CD14-positive monocyte (primary cell): Measurements from ENCODE around the gene VTI1B. TPM values are rescaled to one million over a fixed set of nuclear protein-coding genes. Genes with fewer than 3 reads are reported as not detected.

Source experiments
- DNase-seq, 3 donors: peaks; one replicate each; pipeline ENCODE4 v3.0.0-alpha.2; 2011 to 2022
- H2AFZ ChIP-seq: 2 replicates; pipeline ENCODE4 v1.6.0; 2012; ENCODE audit warnings: mild to moderate bottlenecking, low read depth, low read length, inconsistent platforms; ENCODE audit not compliant: insufficient read depth, poor library complexity, severe bottlenecking
- H3K27ac ChIP-seq, 2 donors: 1 replicate in 1 of 2; 2 replicates in 1 of 2; pipeline ENCODE4 v1.5.1; 2012 to 2013; ENCODE audit warnings: low read length in 2 of 2, control low read depth in 1 of 2, inconsistent platforms in 1 of 2, low read depth in 1 of 2, mild to moderate bottlenecking in 1 of 2
- H3K27me3 ChIP-seq, 2 donors: one replicate each; pipeline versions ENCODE4 v1.6.0 to v1.6.1; 2011 to 2013; ENCODE audit warnings: low read length in 2 of 2; ENCODE audit not compliant: control insufficient read depth in 2 of 2, insufficient read depth in 2 of 2
- H3K36me3 ChIP-seq, 2 donors: replicated peaks in 1 of 2; 1 replicate in 1 of 2; 2 replicates in 1 of 2; pipeline versions ENCODE4 v1.5.1 to v1.6.1; 2012 to 2013; ENCODE audit warnings: low read length in 2 of 2, control low read depth in 1 of 2, inconsistent platforms in 1 of 2, mild to moderate bottlenecking in 1 of 2; ENCODE audit not compliant: insufficient read depth in 2 of 2, control insufficient read depth in 1 of 2
- H3K4me1 ChIP-seq, 2 donors: 1 replicate in 1 of 2; 2 replicates in 1 of 2; pipeline versions ENCODE4 v1.5.1 to v1.6.1; 2012 to 2013; ENCODE audit warnings: low read length in 2 of 2, control low read depth in 1 of 2, inconsistent platforms in 1 of 2, mild to moderate bottlenecking in 1 of 2, moderate library complexity in 1 of 2; ENCODE audit not compliant: insufficient read depth in 2 of 2, control insufficient read depth in 1 of 2
- H3K4me2 ChIP-seq: replicated peaks from 2 replicates; pipeline ENCODE3; 2012; ENCODE audit warnings: low read length, moderate library complexity, mild to moderate bottlenecking; ENCODE audit not compliant: poor library complexity, severe bottlenecking; ENCODE audit errors: extremely low read depth
- H3K4me3 ChIP-seq, 3 experiments: fragments of 200-600 bp in 1 of 3; sonication (generic) in 1 of 3; replicated peaks in 1 of 3; 1 replicate in 2 of 3; 2 replicates in 1 of 3; pipeline ENCODE4 v1.5.1; 2011 to 2013; ENCODE audit warnings: low read length in 3 of 3, mild to moderate bottlenecking in 3 of 3, control low read depth in 2 of 3, low read depth in 2 of 3, inconsistent platforms in 1 of 3, moderate library complexity in 1 of 3
- H3K79me2 ChIP-seq: 2 replicates; pipeline ENCODE4 v1.6.0; 2012; ENCODE audit warnings: mild to moderate bottlenecking, control low read depth, inconsistent platforms, low read length, moderate library complexity; ENCODE audit not compliant: insufficient read depth
- H3K9ac ChIP-seq: 2 replicates; pipeline ENCODE4 v1.6.0; 2017; ENCODE audit warnings: low read length, mild to moderate bottlenecking; ENCODE audit not compliant: insufficient read depth, poor library complexity, severe bottlenecking
- H3K9me3 ChIP-seq, 2 donors: replicated peaks in 1 of 2; 1 replicate in 1 of 2; 2 replicates in 1 of 2; pipeline versions ENCODE4 v1.5.1 to v1.6.1; 2012 to 2013; ENCODE audit warnings: low read length in 2 of 2, control low read depth in 1 of 2; ENCODE audit not compliant: control insufficient read depth in 1 of 2, insufficient read depth in 1 of 2
- H4K20me1 ChIP-seq: 2 replicates; pipeline ENCODE4 v1.6.0; 2012; ENCODE audit warnings: mild to moderate bottlenecking, low read length, control low read depth, moderate library complexity; ENCODE audit not compliant: insufficient read depth
- H3K27ac Mint-ChIP-seq, 7 donors: one replicate each; pipeline ENCODE4 v1.8.0; 2020; ENCODE audit warnings: mild to moderate bottlenecking in 7 of 7, mixed read lengths in 7 of 7, moderate library complexity in 6 of 7, inconsistent platforms in 2 of 7
- H3K27me3 Mint-ChIP-seq, 3 donors: one replicate each; pipeline ENCODE4 v1.8.0; 2021 to 2022; ENCODE audit warnings: low read depth in 3 of 3, mild to moderate bottlenecking in 3 of 3, mixed read lengths in 3 of 3, moderate library complexity in 3 of 3, inconsistent platforms in 1 of 3
- H3K36me3 Mint-ChIP-seq, 2 donors: one replicate each; pipeline ENCODE4 v1.8.0; 2020; ENCODE audit warnings: mixed read lengths in 2 of 2, inconsistent platforms in 1 of 2, mild to moderate bottlenecking in 1 of 2
- H3K4me1 Mint-ChIP-seq: one replicate; pipeline ENCODE4 v1.8.0; 2020; ENCODE audit warnings: mild to moderate bottlenecking, mixed read lengths
- H3K4me3 Mint-ChIP-seq, 2 donors: one replicate each; pipeline ENCODE4 v1.8.0; 2020; ENCODE audit warnings: mild to moderate bottlenecking in 2 of 2, mixed read lengths in 2 of 2, moderate library complexity in 1 of 2
- H3K9me3 Mint-ChIP-seq, 7 donors: one replicate each; pipeline ENCODE4 v1.8.0; 2020 to 2022; ENCODE audit warnings: mixed read lengths in 7 of 7, mild to moderate bottlenecking in 6 of 7, moderate library complexity in 6 of 7, inconsistent platforms in 2 of 7
- CTCF ChIP-seq: fragments of 200-600 bp; IDR thresholded peaks from one replicate; pipeline ENCODE4 v1.8.0; 2022; ENCODE audit warnings: antibody characterized with exemption, mild to moderate bottlenecking
- WGBS: methylation state at CpG from one replicate; pipeline ENCODE4 v1.1.5; 2013; ENCODE audit warnings: missing lambda C conversion rate; ENCODE audit not compliant: insufficient coverage; 5-methylcytosine and 5-hydroxymethylcytosine counted together
- intact Hi-C, 2 donors: fragments of 100-400 bp; cut with micrococcal nuclease; formaldehyde crosslinking; loops; one replicate each; pipeline versions ENCODE4 v1.15.0 to v1.15.1; 2023
- polyA plus RNA-seq, 3 donors: library from polyadenylated mRNA; depleted of rRNA in 1 of 3; unstranded in 2 of 3; stranded (reverse) in 1 of 3; fragments of 300-500 nt in 2 of 3; fragments of >200 nt in 1 of 3; fragmentation: Illumina TruSeq in 2 of 3; gene quantifications; 1 replicate in 2 of 3; 2 replicates in 1 of 3; pipeline ENCODE4 v1.2.3, GENCODE V29; 2012 to 2021

Gene VTI1B
- polyA plus RNA-seq, 3 donors = 31.3 to 84.7 (median 84.5) TPM

- H3K79me2 ChIP-seq = no peaks in the 10 kb centered on the region
- peaks cover 5% of the 10 kb centered on the region for H4K20me1 ChIP-seq
- H3K36me3 Mint-ChIP-seq = peaks cover 85 to 91% of the 10 kb centered on the region in 2 donors
- H3K4me3 ChIP-seq = no peak overlapping the region
- H3K27ac ChIP-seq = no peak overlapping the region
- H3K4me1 ChIP-seq = no peaks in the 10 kb centered on the region
- H2AFZ ChIP-seq = no peak overlapping the region
- H3K36me3 ChIP-seq = peaks cover 96 to 100% of the 10 kb centered on the region in 2 donors
- H3K9ac ChIP-seq = no peak overlapping the region
- H3K27me3 ChIP-seq = no peaks in the 10 kb centered on the region
- WGBS = no CpG with 5 or more reads among the region's 2 CpGs
- no peak overlapping the region for H3K27ac Mint-ChIP-seq
- H3K9me3 ChIP-seq = no peaks in the 10 kb centered on the region
- no peaks in the 10 kb centered on the region for H3K27me3 Mint-ChIP-seq
- H3K4me1 Mint-ChIP-seq = no peaks in the 10 kb centered on the region
- no peak overlapping the region for H3K4me3 Mint-ChIP-seq
- H3K4me2 ChIP-seq = no peak overlapping the region
- intact Hi-C loops = no loop called here
- TF ChIP-seq CTCF = no peak
- no peaks in the 10 kb centered on the region for H3K9me3 Mint-ChIP-seq
- DNase-seq = no peak
Observed at GRCh38 chr14:67650694-67651093, 23.7 kb downstream of the VTI1B start.

- TF ChIP-seq CTCF = no peak
- Histone ChIP-seq H3K9me3 (no peaks in the 10 kb centered on the region), H3K9ac (no peak overlapping the region), H3K79me2 (no peaks in the 10 kb centered on the region), H3K27me3 (no peaks in the 10 kb centered on the region), H4K20me1 (peaks cover 5% of the 10 kb centered on the region), H3K4me3 (no peak overlapping the region), H3K36me3 (peaks cover 95 to 100% of the 10 kb centered on the region in 2 donors), H3K4me2 (no peak overlapping the region), H3K27ac (no peak overlapping the region), H3K4me1 (no peaks in the 10 kb centered on the region), H2AFZ (no peak overlapping the region)
- intact Hi-C loops = no loop called here
- Mint-ChIP-seq H3K4me3 (no peak overlapping the region), H3K4me1 (no peaks in the 10 kb centered on the region), H3K27ac (no peak overlapping the region), H3K36me3 (peaks cover 86 to 91% of the 10 kb centered on the region in 2 donors), H3K27me3 (no peaks in the 10 kb centered on the region), H3K9me3 (no peaks in the 10 kb centered on the region)
- no CpG with 5 or more reads among the region's 1 CpG for WGBS
- no peak for DNase-seq
Observed at GRCh38 chr14:67650151-67650550, 24.3 kb downstream of the VTI1B start.
